Midbrain (tissue), 1 donor: Measurements from ENCODE around the gene TTYH1.
"Not testable (repeated sequence)": the region's sequence is repeated elsewhere in the genome, so short reads cannot be mapped to it uniquely, and the experiment has no call there.

ENCODE experiments used
- DNase-seq: peaks from one replicate; lab custom pipeline; 2025; lab: John Stamatoyannopoulos, UW

The TTYH1 gene

GRCh38 chr19:54459282-54460229 is 44.3 kb downstream of the TTYH1 start:
- DNase-seq, result no peak

- DNase-seq, result no peak
Measured at GRCh38 chr19:54460230-54461005, 45.2 kb downstream of the TTYH1 start.

GRCh38 chr19:54461210-54461609 is 45.9 kb downstream of the TTYH1 start:
- DNase-seq, result no peak

- DNase-seq, result no peak
Measured at GRCh38 chr19:54461613-54462012, 46.3 kb downstream of the TTYH1 start.

- no peak for DNase-seq
Measured at GRCh38 chr19:54462047-54462654, 46.9 kb downstream of the TTYH1 start.

- peak; percentile 65 for DNase-seq
Measured at GRCh38 chr19:54462655-54463530, 47.6 kb downstream of the TTYH1 start.

GRCh38 chr19:54463531-54464043 is 48.3 kb downstream of the TTYH1 start, which contains the start of gene LENG9:
LENG9 (minus strand) TSS chr19:54463778; CDS start chr19:54463526, 252 bp downstream.
- peak; percentile 87 for DNase-seq

GRCh38 chr19:54464044-54464629 is 48.9 kb downstream of the TTYH1 start:
- peak; percentile 74 for DNase-seq

GRCh38 chr19:54464630-54465425 is 49.6 kb downstream of the TTYH1 start:
- peak; percentile 76 for DNase-seq

GRCh38 chr19:54465426-54466109 is 50.3 kb downstream of the TTYH1 start:
- no peak for DNase-seq

GRCh38 chr19:54466110-54466480 is 50.8 kb downstream of the TTYH1 start:
- not testable (repeated sequence) for DNase-seq

GRCh38 chr19:54469496-54469934 is 54.3 kb downstream of the TTYH1 start:
- DNase-seq, result no peak

- no peak for DNase-seq
Measured at GRCh38 chr19:54470276-54470887, 55.1 kb downstream of the TTYH1 start.

GRCh38 chr19:54470991-54471782 is 55.9 kb downstream of the TTYH1 start:
- peak; percentile 20 for DNase-seq

- no peak for DNase-seq
Measured at GRCh38 chr19:54473071-54473891, 58.0 kb downstream of the TTYH1 start, which contains the start of gene CDC42EP5. CDC42EP5 (minus strand) TSS chr19:54473296; CDS start chr19:54465547, 7,749 bp downstream.

- DNase-seq, result no peak
Measured at GRCh38 chr19:54473892-54474372, 58.7 kb downstream of the TTYH1 start.

- no peak for DNase-seq
Measured at GRCh38 chr19:54475706-54476105, 60.4 kb downstream of the TTYH1 start.
